Activated CD4-positive, alpha-beta T cell treated with anti-CD3 and anti-CD28 coated beads for 1 hour (primary cell): ENCODE data around the gene TMEM238.
"Not testable (repeated sequence)": the region's sequence is repeated elsewhere in the genome, so short reads cannot be mapped to it uniquely, and the experiment has no call there.

Experiments
- DNase-seq: peaks from one replicate; pipeline ENCODE4 v3.0.0-alpha.2; 2020

TMEM238 gene

GRCh38 chr19:55384131-55384919, at the start of gene TMEM238:
Gene TMEM238 (minus strand): TSS chr19:55384292. CDS start chr19:55384259, 33 bp downstream.
- DNase-seq: no peak

- DNase-seq: no peak
Measured at GRCh38 chr19:55433292-55433691, 49.2 kb upstream of the TMEM238 start.

GRCh38 chr19:55432241-55432959, 48.3 kb upstream of the TMEM238 start:
- no peak for DNase-seq

GRCh38 chr19:55431183-55431582, 47.1 kb upstream of the TMEM238 start:
- DNase-seq: no peak

GRCh38 chr19:55426042-55426441, 42.0 kb upstream of the TMEM238 start:
- DNase-seq: no peak

GRCh38 chr19:55424518-55424917, 40.4 kb upstream of the TMEM238 start:
- DNase-seq: no peak

- no peak for DNase-seq
Measured at GRCh38 chr19:55423225-55424005, 39.3 kb upstream of the TMEM238 start.

- not testable (repeated sequence) for DNase-seq
Measured at GRCh38 chr19:55421281-55421680, 37.2 kb upstream of the TMEM238 start.

- DNase-seq: no peak
Measured at GRCh38 chr19:55419624-55420236, 35.6 kb upstream of the TMEM238 start.

GRCh38 chr19:55419103-55419502, 35.0 kb upstream of the TMEM238 start:
- no peak for DNase-seq

- peak; percentile 24 for DNase-seq
Measured at GRCh38 chr19:55418185-55418584, 34.1 kb upstream of the TMEM238 start.

GRCh38 chr19:55410168-55410567, 26.1 kb upstream of the TMEM238 start:
- DNase-seq: no peak

GRCh38 chr19:55409179-55409578, 25.1 kb upstream of the TMEM238 start:
- DNase-seq: not testable (repeated sequence)

GRCh38 chr19:55408533-55408872, 24.4 kb upstream of the TMEM238 start:
- DNase-seq: no peak

- DNase-seq: peak; percentile 94
Measured at GRCh38 chr19:55407800-55408532, 23.9 kb upstream of the TMEM238 start.

GRCh38 chr19:55407550-55407799, 23.4 kb upstream of the TMEM238 start, which contains the start of gene UBE2S:
Gene UBE2S (minus strand): TSS chr19:55407788. CDS start chr19:55407589, 199 bp downstream.
- not testable (repeated sequence) for DNase-seq

GRCh38 chr19:55406826-55407549, 22.9 kb upstream of the TMEM238 start:
- no peak for DNase-seq

GRCh38 chr19:55406091-55406825, 22.2 kb upstream of the TMEM238 start:
- no peak for DNase-seq

- no peak for DNase-seq
Measured at GRCh38 chr19:55405638-55406037, 21.5 kb upstream of the TMEM238 start.

GRCh38 chr19:55402509-55402908, 18.4 kb upstream of the TMEM238 start:
- no peak for DNase-seq

- not testable (repeated sequence) for DNase-seq
Measured at GRCh38 chr19:55401390-55401789, 17.3 kb upstream of the TMEM238 start.
